GM13977 (cell line): ENCODE results near the gene OR6B1.

Source experiments
- DNase-seq: peaks from one replicate; pipeline ENCODE4 v3.0.0; 2012; ENCODE audit warnings: low spot score
- in situ Hi-C: fragments of 300-500 bp; cut with MboI; formaldehyde crosslinking; loops from one replicate; pipeline ENCODE4 v1.12.0; 2022; ENCODE audit warnings: low sequenced_read_pairs, low pct_unique_long_range_greater_than_20kb, mixed read lengths, inconsistent platforms; ENCODE audit not compliant: unreplicated experiment
- TF ChIP-seq, protein P1 (sequence below): IDR thresholded peaks from 2 replicates; pipeline ENCODE4 v1.5.1; 2012; ENCODE audit warnings: mild to moderate bottlenecking, control low read depth; ENCODE audit not compliant: insufficient read depth; ENCODE audit errors: extremely low read depth, missing control alignments

Gene OR6B1

DNA sequence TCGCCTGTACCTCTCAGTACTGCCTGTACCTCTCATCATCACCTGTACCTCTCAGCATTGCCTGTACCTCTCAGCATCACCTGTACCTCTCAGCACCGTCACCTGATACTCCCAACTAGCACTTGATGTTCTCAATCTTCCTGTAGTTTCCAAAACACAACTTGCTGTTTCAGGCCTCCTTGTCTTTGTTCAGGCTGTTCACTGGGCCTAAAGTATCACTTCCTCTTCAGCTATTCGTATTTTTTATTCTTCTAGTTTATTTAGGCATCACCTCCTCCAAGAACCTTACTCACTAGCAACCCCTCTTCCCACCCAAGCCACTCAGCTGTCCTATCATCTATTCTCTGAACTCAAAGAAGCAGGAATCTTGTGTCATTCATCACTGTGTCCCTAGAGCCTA is 24.1 kb downstream of the OR6B1 start:
- no peak for DNase-seq
- in situ Hi-C loops: no loop called here
- TF ChIP-seq, protein P1, sequence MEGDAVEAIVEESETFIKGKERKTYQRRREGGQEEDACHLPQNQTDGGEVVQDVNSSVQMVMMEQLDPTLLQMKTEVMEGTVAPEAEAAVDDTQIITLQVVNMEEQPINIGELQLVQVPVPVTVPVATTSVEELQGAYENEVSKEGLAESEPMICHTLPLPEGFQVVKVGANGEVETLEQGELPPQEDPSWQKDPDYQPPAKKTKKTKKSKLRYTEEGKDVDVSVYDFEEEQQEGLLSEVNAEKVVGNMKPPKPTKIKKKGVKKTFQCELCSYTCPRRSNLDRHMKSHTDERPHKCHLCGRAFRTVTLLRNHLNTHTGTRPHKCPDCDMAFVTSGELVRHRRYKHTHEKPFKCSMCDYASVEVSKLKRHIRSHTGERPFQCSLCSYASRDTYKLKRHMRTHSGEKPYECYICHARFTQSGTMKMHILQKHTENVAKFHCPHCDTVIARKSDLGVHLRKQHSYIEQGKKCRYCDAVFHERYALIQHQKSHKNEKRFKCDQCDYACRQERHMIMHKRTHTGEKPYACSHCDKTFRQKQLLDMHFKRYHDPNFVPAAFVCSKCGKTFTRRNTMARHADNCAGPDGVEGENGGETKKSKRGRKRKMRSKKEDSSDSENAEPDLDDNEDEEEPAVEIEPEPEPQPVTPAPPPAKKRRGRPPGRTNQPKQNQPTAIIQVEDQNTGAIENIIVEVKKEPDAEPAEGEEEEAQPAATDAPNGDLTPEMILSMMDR: no peak

DNA sequence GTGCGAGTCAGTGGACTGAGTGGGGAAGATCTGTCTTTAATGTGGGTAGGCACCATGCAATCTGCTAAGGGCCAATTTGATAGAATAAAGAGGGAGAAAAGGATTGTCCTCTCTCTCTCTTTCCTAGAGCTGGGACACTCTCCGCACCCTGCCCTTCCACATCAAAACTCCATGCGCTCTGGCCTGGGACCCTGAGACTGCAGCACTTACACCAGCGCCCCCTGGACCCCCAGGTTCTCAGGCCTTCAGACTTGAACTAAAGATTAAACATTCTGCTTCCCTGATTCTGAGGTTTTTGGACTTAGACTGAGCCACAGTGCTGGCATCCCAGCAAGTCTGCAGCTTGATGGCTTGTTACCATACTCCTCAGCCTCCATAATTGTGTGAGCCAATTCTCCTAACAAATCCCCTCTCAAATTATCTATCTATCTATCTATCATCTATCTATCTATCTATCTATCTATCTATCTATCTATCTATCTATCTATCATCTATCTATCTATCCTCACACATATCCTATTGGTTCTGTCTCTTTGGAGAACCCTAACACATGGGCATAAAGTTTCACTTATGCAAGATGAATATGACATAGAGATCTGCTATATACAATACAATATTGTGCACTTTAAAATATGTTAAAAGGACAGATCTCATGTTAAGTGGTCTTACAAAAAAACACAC is 26.2 kb downstream of the OR6B1 start:
- TF ChIP-seq, protein P1: no peak
- DNase-seq: no peak
- in situ Hi-C loops: no loop called here

DNA sequence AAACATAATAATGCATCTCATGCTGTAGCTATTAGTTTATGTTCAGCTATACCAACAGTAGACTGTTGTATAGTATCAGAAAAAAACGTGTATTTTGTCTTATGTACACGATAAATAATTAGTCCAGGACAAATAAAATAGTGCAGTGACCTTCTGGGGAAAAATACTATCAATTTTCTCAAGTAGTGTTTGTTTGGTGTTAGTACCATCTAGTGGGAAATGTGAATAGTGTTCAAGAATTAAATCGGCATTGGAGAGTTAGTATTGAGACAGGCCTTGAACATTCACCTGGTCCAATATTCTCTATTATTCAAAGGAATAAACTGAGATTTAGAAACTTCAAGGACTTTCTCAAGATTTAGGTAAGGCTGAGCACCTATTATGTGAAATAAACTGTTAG is 26.9 kb downstream of the OR6B1 start:
- TF ChIP-seq, protein P1: peak; percentile 29
- no peak for DNase-seq
- in situ Hi-C loops: no loop called here

DNA sequence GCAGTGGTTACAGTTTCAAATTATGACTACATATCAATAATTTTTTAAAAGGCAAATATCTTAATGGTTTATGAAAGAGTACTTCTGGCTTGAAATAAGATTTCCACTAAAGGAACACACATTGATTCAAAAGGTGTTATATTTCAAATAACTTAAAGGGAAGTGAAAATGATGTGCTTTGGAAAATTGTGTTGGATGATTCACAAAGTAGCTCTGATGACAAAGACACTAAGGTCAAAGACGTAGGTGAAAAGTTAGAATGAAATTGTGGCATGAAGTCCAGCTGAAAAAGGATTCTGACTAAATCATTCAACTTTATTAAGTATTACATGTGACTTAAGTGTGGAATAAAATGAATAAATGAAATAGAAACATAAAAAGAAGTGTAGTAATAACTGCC is 27.9 kb downstream of the OR6B1 start:
- no peak for DNase-seq
- in situ Hi-C loops: no loop called here
- TF ChIP-seq, protein P1: no peak

- no peak for DNase-seq
- in situ Hi-C loops: no loop called here
- TF ChIP-seq, protein P1: no peak
These were observed 28.4 kb downstream of the OR6B1 start for GRCh38 chr7:144028547-144028946.

- DNase-seq: no peak
- TF ChIP-seq, protein P1: no peak
- in situ Hi-C loops: no loop called here
These were observed 32.4 kb downstream of the OR6B1 start for GRCh38 chr7:144032516-144032915.
